NCI-H2227 (cell line): Measurements from ENCODE around the gene HLF.
A peak's percentile ranks its signal among the peaks of the same experiment; 100 is the strongest.

Experiments used
- DNase-seq: peaks from one replicate; lab custom pipeline; 2025; ENCODE audit not compliant: unreplicated experiment; lab: John Stamatoyannopoulos, UW

The HLF gene

DNA sequence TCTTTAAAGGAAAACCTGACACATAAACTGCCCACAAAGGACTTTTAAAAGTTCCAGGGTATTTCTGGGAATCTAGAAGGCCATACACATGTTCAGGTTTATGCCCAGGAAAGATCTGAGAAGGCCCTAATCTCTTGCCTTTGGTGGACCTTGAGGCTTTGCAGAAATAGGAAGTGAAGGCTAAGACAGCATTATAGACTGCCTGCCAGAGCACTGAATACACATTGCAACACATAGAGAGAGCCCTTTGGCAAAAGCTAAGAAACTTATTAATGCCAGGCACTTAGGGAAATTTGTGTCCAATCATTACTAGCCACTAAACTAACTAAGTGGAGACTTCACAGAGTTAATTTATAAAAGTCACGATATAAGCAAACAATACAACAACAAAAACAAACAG is 86.5 kb downstream of the HLF start:
- DNase-seq: no peak

DNA sequence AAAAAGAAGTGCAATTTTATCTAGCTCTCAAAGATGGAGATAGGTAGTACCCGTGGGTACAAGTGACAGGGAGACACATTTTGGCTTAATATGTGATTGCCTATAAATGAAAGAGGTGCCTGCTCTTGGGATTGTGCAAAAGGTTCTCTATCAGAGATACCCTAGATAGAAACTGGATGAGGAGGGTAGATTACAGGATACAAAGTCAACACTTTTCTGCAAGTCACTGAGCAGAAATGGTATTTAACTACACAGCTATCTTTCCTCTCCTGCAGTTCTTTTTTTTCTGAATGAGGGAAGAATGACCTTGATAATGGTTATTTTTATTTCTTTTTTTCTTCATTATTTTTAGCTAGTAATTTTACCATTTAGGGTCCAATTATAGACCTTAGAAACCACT is 89.2 kb downstream of the HLF start:
- no peak for DNase-seq

DNA sequence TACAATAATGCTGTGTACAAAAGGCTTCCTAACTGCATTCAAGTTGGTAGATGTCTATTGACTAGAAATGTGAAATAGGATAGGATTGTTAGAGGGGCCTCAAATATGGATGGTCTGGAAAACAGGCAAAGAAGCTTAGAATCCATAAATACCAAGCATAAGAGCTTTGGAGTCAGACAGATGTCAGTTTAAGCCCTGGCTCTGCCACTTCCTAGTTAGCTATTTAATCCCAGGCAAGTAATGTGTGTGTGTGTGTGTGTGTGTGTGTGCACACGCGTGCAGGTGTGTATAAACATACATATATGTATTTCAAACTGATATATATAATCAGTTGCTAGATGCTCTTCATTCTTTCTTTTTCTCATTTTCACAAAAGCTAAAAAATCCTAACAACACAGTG is 90.2 kb downstream of the HLF start:
- no peak for DNase-seq

DNA sequence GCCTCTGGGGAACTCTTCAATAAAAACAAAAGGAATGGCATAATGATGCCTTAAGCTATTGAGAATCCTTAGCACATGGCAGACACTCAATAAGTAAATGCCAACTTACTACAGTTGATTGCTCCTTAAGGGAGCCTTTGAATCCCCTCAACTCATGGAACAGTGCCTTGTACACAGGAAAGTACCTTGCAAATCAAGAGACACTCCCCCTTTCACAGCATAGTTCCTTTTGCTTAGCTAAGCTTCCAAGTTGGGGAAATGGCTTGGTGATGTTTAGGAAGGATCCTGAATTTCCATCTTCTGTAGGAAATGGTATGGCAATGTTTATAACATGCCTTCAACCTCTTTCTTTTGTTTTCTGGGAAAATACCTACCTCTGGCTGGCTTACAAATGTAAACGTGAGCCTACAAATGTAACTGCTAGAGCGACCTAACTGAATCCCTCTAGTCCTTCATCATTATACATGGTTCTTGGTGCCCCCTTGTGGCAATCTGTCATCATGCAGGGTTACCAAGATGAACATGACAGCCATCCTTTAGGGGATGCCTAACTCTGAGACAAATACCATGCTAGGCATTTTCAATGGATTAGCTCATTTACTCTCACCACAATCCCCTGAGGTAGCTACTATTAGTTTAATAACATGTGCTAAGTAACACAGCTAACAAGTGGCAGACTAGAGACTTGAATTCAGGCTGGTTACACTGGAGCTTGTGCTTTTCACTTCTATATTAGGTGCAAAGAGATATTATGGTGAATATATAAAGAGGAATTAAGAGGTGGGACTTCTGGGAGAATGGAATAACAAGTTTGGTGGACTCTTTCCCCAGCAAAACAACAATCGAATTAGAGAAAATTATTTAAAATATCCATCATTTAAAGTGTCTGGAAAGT is 91.9 kb downstream of the HLF start:
- DNase-seq: peak; percentile 83

- DNase-seq: no peak
These were observed 96.2 kb downstream of the HLF start for GRCh38 chr17:55360971-55361370.

DNA sequence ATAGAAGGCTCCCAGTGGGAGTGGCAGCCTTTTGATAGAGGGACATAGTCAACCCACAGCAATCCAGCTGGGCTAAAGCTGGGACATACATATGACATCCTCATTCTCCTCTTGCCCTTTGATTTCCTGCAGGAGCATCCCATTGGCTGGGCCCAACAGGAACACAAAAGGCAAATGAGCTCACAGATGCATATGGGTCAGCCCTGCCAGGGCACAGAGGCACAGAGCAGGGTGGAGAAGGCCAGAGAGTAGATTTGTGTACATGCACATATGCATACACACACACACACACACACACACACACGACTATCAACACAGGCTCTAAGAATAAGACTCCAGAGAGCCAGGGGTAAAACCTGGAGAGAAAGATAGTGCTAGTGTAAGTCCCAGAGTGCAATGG is 98.3 kb downstream of the HLF start:
- no peak for DNase-seq

- DNase-seq: no peak
These were observed 101.3 kb downstream of the HLF start for GRCh38 chr17:55366020-55366481.

DNA sequence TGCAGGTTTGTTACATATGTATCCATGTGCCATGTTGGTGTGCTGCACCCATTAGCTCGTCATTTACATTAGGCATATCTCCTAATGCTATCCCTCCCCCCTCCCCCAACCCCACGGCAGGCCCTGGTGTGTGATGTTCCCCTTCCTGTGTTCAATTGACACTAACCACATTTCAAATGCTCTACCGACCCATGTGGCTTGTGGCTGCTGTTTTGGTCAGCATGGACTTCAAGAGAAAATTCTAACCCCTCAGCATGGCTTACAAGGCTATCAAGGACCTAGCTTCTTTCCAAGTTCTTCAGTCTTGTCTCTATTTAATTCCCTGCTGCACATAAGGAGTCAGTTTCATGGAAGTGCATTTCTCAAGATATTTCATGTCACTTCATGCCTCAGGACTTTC is 103.9 kb downstream of the HLF start:
- no peak for DNase-seq
